ENCODE measurements around the gene CPEB2. TPM values are rescaled to one million over a fixed set of nuclear protein-coding genes. Genes with fewer than 3 reads are reported as not detected.

Gene CPEB2
- total and polyA plus RNA-seq, 12 donors = 3.2 to 15.8 (median 8.7) TPM

GRCh38 chr4:14965071-14965470 is 37.2 kb upstream of the CPEB2 start:
- Histone ChIP-seq H3K4me3 (no peak overlapping the region), H3K27me3 (no peaks in the 10 kb centered on the region), H3K4me1 (replicated peaks in 1 of 2) (no peaks in the 10 kb centered on the region), H3K36me3 (replicated peaks in 1 of 2) (no peaks in the 10 kb centered on the region), H3K27ac (no peak overlapping the region), H3K9me3 (replicated peaks in 1 of 3) (no peaks in the 10 kb centered on the region)
- TF ChIP-seq, protein P1, sequence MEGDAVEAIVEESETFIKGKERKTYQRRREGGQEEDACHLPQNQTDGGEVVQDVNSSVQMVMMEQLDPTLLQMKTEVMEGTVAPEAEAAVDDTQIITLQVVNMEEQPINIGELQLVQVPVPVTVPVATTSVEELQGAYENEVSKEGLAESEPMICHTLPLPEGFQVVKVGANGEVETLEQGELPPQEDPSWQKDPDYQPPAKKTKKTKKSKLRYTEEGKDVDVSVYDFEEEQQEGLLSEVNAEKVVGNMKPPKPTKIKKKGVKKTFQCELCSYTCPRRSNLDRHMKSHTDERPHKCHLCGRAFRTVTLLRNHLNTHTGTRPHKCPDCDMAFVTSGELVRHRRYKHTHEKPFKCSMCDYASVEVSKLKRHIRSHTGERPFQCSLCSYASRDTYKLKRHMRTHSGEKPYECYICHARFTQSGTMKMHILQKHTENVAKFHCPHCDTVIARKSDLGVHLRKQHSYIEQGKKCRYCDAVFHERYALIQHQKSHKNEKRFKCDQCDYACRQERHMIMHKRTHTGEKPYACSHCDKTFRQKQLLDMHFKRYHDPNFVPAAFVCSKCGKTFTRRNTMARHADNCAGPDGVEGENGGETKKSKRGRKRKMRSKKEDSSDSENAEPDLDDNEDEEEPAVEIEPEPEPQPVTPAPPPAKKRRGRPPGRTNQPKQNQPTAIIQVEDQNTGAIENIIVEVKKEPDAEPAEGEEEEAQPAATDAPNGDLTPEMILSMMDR (IDR thresholded peaks at IDR 0.05) = no peak
- no peak for TF ChIP-seq POLR2A (IDR thresholded peaks at IDR 0.05)
- WGBS, 4 donors = 45 to 85% (median 82%) methylated on average over 1 of the region's 1 CpG
- intact Hi-C loops (cut with DNase I) = no loop called here
- DNase-seq = no peak

GRCh38 chr4:14967982-14968381 is 34.3 kb upstream of the CPEB2 start:
- no peaks in the 10 kb centered on the region for H3K36me3 ChIP-seq (replicated peaks in 1 of 2)

GRCh38 chr4:14977830-14978229 is 24.5 kb upstream of the CPEB2 start:
- Histone ChIP-seq H3K9me3 (replicated peaks in 1 of 3) (no peaks in the 10 kb centered on the region), H3K27ac (no peak overlapping the region), H3K4me3 (no peak overlapping the region), H3K36me3 (replicated peaks in 1 of 2) (no peaks in the 10 kb centered on the region), H3K27me3 (no peaks in the 10 kb centered on the region), H3K4me1 (replicated peaks in 1 of 2) (no peaks in the 10 kb centered on the region)
- DNase-seq = no peak
- no peak for TF ChIP-seq POLR2A (IDR thresholded peaks at IDR 0.05)
- TF ChIP-seq, protein P1 (IDR thresholded peaks at IDR 0.05) = no peak
- intact Hi-C loops (cut with DNase I) = no loop called here

More at GRCh38 chr4:14967982-14968381, 34.3 kb upstream of the CPEB2 start:
- Histone ChIP-seq H3K4me3 (no peak overlapping the region), H3K27me3 (no peaks in the 10 kb centered on the region), H3K27ac (no peak overlapping the region), H3K9me3 (replicated peaks in 1 of 3) (no peaks in the 10 kb centered on the region), H3K4me1 (replicated peaks in 1 of 2) (no peaks in the 10 kb centered on the region)
- 75 to 85% (median 81%) methylated on average over 3 of the region's 3 CpGs for WGBS, 4 donors
- no peak for TF ChIP-seq POLR2A (IDR thresholded peaks at IDR 0.05)
- TF ChIP-seq, protein P1 (IDR thresholded peaks at IDR 0.05) = no peak
- intact Hi-C loops (cut with DNase I) = no loop called here
- DNase-seq = no peak

DNA sequence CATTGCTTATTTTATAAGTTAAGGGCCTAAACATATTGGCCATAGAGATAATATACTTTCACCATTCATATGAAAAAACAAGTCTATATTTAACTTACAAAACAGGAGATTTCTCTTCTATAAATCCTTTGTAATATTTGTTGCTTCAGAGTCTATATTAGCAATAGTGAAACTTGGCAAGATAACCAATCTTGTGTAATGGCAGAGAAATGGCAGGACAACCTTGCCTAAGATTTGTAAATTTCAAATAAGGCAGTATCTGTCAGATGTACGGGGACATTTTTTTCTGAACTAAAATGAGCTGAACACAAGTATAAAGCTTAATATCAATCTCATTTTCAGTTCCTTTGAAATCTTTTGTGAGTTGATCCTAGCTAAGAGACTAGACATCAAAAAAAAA is 17.8 kb upstream of the CPEB2 start:
- H3K36me3 ChIP-seq (replicated peaks in 1 of 2) = no peaks in the 10 kb centered on the region
- intact Hi-C loops (cut with DNase I) = no loop called here
- no peak for TF ChIP-seq POLR2A (IDR thresholded peaks at IDR 0.05)
- TF ChIP-seq, protein P1 (IDR thresholded peaks at IDR 0.05) = no peak
- no peak overlapping the region for H3K4me3 ChIP-seq
- H3K4me1 ChIP-seq (replicated peaks in 1 of 2) = no peaks in the 10 kb centered on the region
- no peaks in the 10 kb centered on the region for H3K27me3 ChIP-seq
- WGBS, 4 donors = 21 to 37% (median 30%) methylated on average over 1 of the region's 1 CpG
- H3K9me3 ChIP-seq (replicated peaks in 1 of 3) = no peaks in the 10 kb centered on the region
- no peak overlapping the region for H3K27ac ChIP-seq
- DNase-seq = no peak

Data from adrenal gland (tissue), 12 donors.